Liver (tissue), 9 donors: ENCODE data around the gene OR11L1. TPM values are rescaled to one million over a fixed set of nuclear protein-coding genes. Genes with fewer than 3 reads are reported as not detected.
A peak's percentile ranks its signal among the peaks of the same experiment; 100 is the strongest.

Experiments used
- DNase-seq: peaks from one replicate; pipeline ENCODE4 v3.0.0-alpha.2; 2017; ENCODE audit warnings: low spot score
- H3K27ac ChIP-seq, 2 donors: one replicate each; pipeline ENCODE4 v1.7.0; 2013; ENCODE audit warnings: inconsistent platforms in 2 of 2, low read length in 2 of 2, control low read depth in 1 of 2, low read depth in 1 of 2, mild to moderate bottlenecking in 1 of 2
- H3K27me3 ChIP-seq, 4 donors: one replicate each; pipeline versions ENCODE4 v1.6.1 to v1.7.0; 2013; ENCODE audit warnings: low read length in 3 of 4, inconsistent platforms in 1 of 4, mild to moderate bottlenecking in 1 of 4, moderate library complexity in 1 of 4; ENCODE audit not compliant: control insufficient read depth in 4 of 4, insufficient read depth in 4 of 4
- H3K36me3 ChIP-seq, 4 donors: one replicate each; pipeline versions ENCODE4 v1.6.1 to v1.7.0; 2013; ENCODE audit warnings: low read length in 3 of 4, mild to moderate bottlenecking in 3 of 4, low read depth in 1 of 4, moderate library complexity in 1 of 4; ENCODE audit not compliant: control insufficient read depth in 4 of 4, insufficient read depth in 3 of 4
- H3K4me1 ChIP-seq, 4 donors: one replicate each; pipeline versions ENCODE4 v1.6.1 to v1.7.0; 2013; ENCODE audit warnings: low read length in 3 of 4, mild to moderate bottlenecking in 3 of 4, moderate library complexity in 1 of 4; ENCODE audit not compliant: control insufficient read depth in 4 of 4, insufficient read depth in 4 of 4
- H3K4me3 ChIP-seq, 3 donors: one replicate each; pipeline versions ENCODE4 v1.6.1 to v1.7.0; 2013; ENCODE audit warnings: low read length in 3 of 3, control low read depth in 1 of 3, low read depth in 1 of 3, mild to moderate bottlenecking in 1 of 3
- H3K9ac ChIP-seq, 2 donors: one replicate each; pipeline ENCODE4 v1.7.0; 2013; ENCODE audit warnings: low read length in 2 of 2, mild to moderate bottlenecking in 2 of 2, moderate library complexity in 2 of 2, control low read depth in 1 of 2, low read depth in 1 of 2
- H3K9me3 ChIP-seq, 4 donors: one replicate each; pipeline versions ENCODE4 v1.6.1 to v1.7.0; 2013; ENCODE audit warnings: low read length in 3 of 4; ENCODE audit not compliant: control insufficient read depth in 4 of 4
- ATF3 ChIP-seq: IDR thresholded peaks from 2 replicates; pipeline ENCODE4 v1.6.1; 2016; ENCODE audit warnings: antibody characterized with exemption
- CTCF ChIP-seq: fragments of 150-350 bp; IDR thresholded peaks from 2 replicates; pipeline ENCODE4 v1.5.1; 2017; ENCODE audit warnings: improper control_type of control experiment, low read depth, low read length; ENCODE audit not compliant: missing input control
- EGR1 ChIP-seq, 2 donors: IDR thresholded peaks; 2 replicates each; pipeline ENCODE4 v1.6.1; 2016 to 2018; ENCODE audit warnings: antibody characterized with exemption in 2 of 2, low read depth in 2 of 2
- FOXA1 ChIP-seq: IDR thresholded peaks from 2 replicates; pipeline ENCODE4 v1.6.1; 2016; ENCODE audit warnings: antibody characterized with exemption
- FOXA2 ChIP-seq: IDR thresholded peaks from 2 replicates; pipeline ENCODE4 v1.6.1; 2016; ENCODE audit warnings: antibody characterized with exemption
- GABPA ChIP-seq, 2 donors: IDR thresholded peaks in 1 of 2; conservative IDR thresholded peaks in 1 of 2; 2 replicates each; pipeline ENCODE4 v1.6.1; 2016; ENCODE audit warnings: antibody characterized with exemption in 2 of 2, mild to moderate bottlenecking in 1 of 2, moderate library complexity in 1 of 2
- HNF4A ChIP-seq, 2 donors: conservative IDR thresholded peaks; 2 replicates each; pipeline ENCODE4 v1.6.1; 2016; ENCODE audit warnings: antibody characterized with exemption in 2 of 2, mild to moderate bottlenecking in 2 of 2
- HNF4G ChIP-seq: IDR thresholded peaks from 2 replicates; pipeline ENCODE4 v1.6.1; 2016; ENCODE audit warnings: antibody characterized with exemption
- JUND ChIP-seq, 2 donors: IDR thresholded peaks; 2 replicates each; pipeline ENCODE4 v1.6.1; 2016; ENCODE audit warnings: antibody characterized with exemption in 2 of 2
- MAX ChIP-seq: IDR thresholded peaks from 2 replicates; pipeline ENCODE4 v1.6.1; 2016; ENCODE audit warnings: antibody characterized with exemption
- NR2F2 ChIP-seq: IDR thresholded peaks from 2 replicates; pipeline ENCODE4 v1.6.1; 2016; ENCODE audit warnings: antibody characterized with exemption
- RAD21 ChIP-seq, 2 donors: IDR thresholded peaks; 2 replicates each; pipeline ENCODE4 v1.6.1; 2016; ENCODE audit warnings: antibody characterized with exemption in 2 of 2, mild to moderate bottlenecking in 2 of 2
- REST ChIP-seq: IDR thresholded peaks from 2 replicates; pipeline ENCODE4 v1.6.1; 2016; ENCODE audit warnings: antibody characterized with exemption, mild to moderate bottlenecking
- RXRA ChIP-seq, 2 donors: IDR thresholded peaks; 2 replicates each; pipeline ENCODE4 v1.6.1; 2017 to 2018; ENCODE audit warnings: antibody characterized with exemption in 2 of 2, mild to moderate bottlenecking in 1 of 2
- SP1 ChIP-seq: IDR thresholded peaks from 2 replicates; pipeline ENCODE4 v1.6.1; 2018; ENCODE audit warnings: antibody characterized with exemption, mild to moderate bottlenecking
- TAF1 ChIP-seq: conservative IDR thresholded peaks from 2 replicates; pipeline ENCODE4 v1.6.1; 2016; ENCODE audit warnings: antibody characterized with exemption, mild to moderate bottlenecking
- YY1 ChIP-seq: IDR thresholded peaks from 2 replicates; pipeline ENCODE4 v1.6.1; 2016; ENCODE audit warnings: antibody characterized with exemption, mild to moderate bottlenecking
- ZBTB33 ChIP-seq: IDR thresholded peaks from 2 replicates; pipeline ENCODE4 v1.6.1; 2016; ENCODE audit warnings: antibody characterized with exemption
- WGBS: extraction: QIAGEN DNeasy Blood & Tissue Kit; methylation state at CpG from one replicate; pipeline ENCODE4 v1.1.7; 2013; 5-methylcytosine and 5-hydroxymethylcytosine counted together
- polyA plus RNA-seq, 2 donors: library from polyadenylated mRNA; stranded (reverse) in 1 of 2; unstranded in 1 of 2; fragments of 200-250 nt in 1 of 2; fragments of >200 nt in 1 of 2; fragmentation: Nextera tagmentation in 1 of 2; extraction: Ambion mirVana in 1 of 2; gene quantifications; one replicate each; pipeline versions ENCODE4 v1.2.1 to v1.2.3, GENCODE V29; 2013 to 2015
- total RNA-seq, 2 donors: library from RNA; depleted of rRNA; stranded (reverse); fragments of >200 nt; gene quantifications; one replicate each; pipeline ENCODE4 v1.2.3, GENCODE V29; 2014
- donor health status: healthy.
- donor health status: healthy.
- donor health status: healthy.
- donor health status: healthy.
- donor health status: healthy.

OR11L1 gene
- total and polyA plus RNA-seq, 4 donors, result not detected

GRCh38 chr1:247857985-247858619 lies 16.4 kb upstream of the OR11L1 start:
- H3K36me3 ChIP-seq, result no peaks in the 10 kb centered on the region
- H3K9ac ChIP-seq, result no peak overlapping the region
- DNase-seq, result no peak
- H3K9me3 ChIP-seq, result no peaks in the 10 kb centered on the region
- no peak for TF ChIP-seq FOXA1
- no peak for TF ChIP-seq TAF1
- no peak for TF ChIP-seq GABPA (IDR thresholded peaks at IDR 0.05 in 1 of 2, conservative IDR thresholded peaks at IDR 0.05 in 1 of 2)
- TF ChIP-seq CTCF, result no peak
- TF ChIP-seq YY1, result no peak
- no peak for TF ChIP-seq RXRA (IDR thresholded peaks at IDR 0.05)
- no peak for TF ChIP-seq JUND (IDR thresholded peaks at IDR 0.05)
- TF ChIP-seq EGR1 (IDR thresholded peaks at IDR 0.05; ENCODE audit: low read depth in 2 of 2), result no peak
- TF ChIP-seq REST, result no peak
- no peak for TF ChIP-seq SP1
- no peak for TF ChIP-seq ZBTB33
- TF ChIP-seq RAD21 (IDR thresholded peaks at IDR 0.05), result no peak
- no peak for TF ChIP-seq ATF3
- no peak for TF ChIP-seq NR2F2
- no peak for TF ChIP-seq FOXA2
- no peak for TF ChIP-seq HNF4A (conservative IDR thresholded peaks at IDR 0.05)
- no peak for TF ChIP-seq HNF4G
- TF ChIP-seq MAX, result no peak
- H3K27me3 ChIP-seq, result peaks cover 0 to 7% (median 3%) of the 10 kb centered on the region in 4 donors
- H3K27ac ChIP-seq, result no peak overlapping the region
- H3K4me3 ChIP-seq, result peak overlapping the region in 1 of 3 donors; percentile 41
- peaks cover 0 to 8% (median 3%) of the 10 kb centered on the region in 4 donors for H3K4me1 ChIP-seq
- WGBS, result 41% methylated on average over 15 of the region's 15 CpGs
